Measurements from ENCODE around the gene MARF1.
"Not testable (repeated sequence)": the region's sequence is repeated elsewhere in the genome, so short reads cannot be mapped to it uniquely, and the experiment has no call there.

Gene MARF1

DNA sequence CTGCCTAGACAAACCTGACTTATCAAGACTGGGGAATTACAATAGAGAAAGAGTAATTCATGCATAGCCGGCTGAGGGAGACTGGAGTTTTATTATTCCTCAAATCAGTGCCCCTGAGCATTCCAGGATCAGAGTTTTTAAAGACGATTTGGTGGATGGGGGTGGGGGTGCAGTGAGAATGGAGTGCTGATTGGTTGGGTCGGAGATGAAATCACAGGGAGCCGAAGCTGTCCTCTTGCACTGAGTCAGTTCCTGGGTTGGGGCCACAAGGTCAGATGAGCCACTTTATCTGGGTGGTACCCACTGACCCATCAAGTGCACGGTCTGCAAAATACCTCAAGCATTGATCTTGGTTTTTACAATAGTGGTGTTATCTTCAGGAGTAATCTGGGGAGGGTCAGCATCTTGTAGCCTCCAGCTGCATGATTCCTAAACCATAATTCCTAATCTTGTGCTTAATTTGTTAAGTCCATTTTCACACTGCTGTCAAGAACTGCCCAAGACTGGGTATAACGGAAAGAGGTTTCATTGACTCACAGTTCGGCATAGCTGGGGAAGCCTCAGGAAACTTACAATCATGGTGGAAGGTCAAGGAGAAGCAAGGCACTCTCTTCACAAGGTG lies 69.6 kb downstream of the MARF1 start:
- TF ChIP-seq, protein P1, sequence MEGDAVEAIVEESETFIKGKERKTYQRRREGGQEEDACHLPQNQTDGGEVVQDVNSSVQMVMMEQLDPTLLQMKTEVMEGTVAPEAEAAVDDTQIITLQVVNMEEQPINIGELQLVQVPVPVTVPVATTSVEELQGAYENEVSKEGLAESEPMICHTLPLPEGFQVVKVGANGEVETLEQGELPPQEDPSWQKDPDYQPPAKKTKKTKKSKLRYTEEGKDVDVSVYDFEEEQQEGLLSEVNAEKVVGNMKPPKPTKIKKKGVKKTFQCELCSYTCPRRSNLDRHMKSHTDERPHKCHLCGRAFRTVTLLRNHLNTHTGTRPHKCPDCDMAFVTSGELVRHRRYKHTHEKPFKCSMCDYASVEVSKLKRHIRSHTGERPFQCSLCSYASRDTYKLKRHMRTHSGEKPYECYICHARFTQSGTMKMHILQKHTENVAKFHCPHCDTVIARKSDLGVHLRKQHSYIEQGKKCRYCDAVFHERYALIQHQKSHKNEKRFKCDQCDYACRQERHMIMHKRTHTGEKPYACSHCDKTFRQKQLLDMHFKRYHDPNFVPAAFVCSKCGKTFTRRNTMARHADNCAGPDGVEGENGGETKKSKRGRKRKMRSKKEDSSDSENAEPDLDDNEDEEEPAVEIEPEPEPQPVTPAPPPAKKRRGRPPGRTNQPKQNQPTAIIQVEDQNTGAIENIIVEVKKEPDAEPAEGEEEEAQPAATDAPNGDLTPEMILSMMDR (IDR thresholded peaks at IDR 0.05; ENCODE audit: insufficient read depth, low read length, poor library complexity, severe bottlenecking), result no peak
- no peak for DNase-seq (ENCODE audit: extremely low read depth, insufficient read length)
- Histone ChIP-seq H3K4me3 (replicated peaks; ENCODE audit: low read depth, low read length) (no peak overlapping the region), H3K36me3 (ENCODE audit: control insufficient read depth, insufficient read depth, low read length) (no peaks in the 10 kb centered on the region), H3K27me3 (replicated peaks; ENCODE audit: control insufficient read depth, insufficient read depth, low read length) (no peaks in the 10 kb centered on the region)

DNA sequence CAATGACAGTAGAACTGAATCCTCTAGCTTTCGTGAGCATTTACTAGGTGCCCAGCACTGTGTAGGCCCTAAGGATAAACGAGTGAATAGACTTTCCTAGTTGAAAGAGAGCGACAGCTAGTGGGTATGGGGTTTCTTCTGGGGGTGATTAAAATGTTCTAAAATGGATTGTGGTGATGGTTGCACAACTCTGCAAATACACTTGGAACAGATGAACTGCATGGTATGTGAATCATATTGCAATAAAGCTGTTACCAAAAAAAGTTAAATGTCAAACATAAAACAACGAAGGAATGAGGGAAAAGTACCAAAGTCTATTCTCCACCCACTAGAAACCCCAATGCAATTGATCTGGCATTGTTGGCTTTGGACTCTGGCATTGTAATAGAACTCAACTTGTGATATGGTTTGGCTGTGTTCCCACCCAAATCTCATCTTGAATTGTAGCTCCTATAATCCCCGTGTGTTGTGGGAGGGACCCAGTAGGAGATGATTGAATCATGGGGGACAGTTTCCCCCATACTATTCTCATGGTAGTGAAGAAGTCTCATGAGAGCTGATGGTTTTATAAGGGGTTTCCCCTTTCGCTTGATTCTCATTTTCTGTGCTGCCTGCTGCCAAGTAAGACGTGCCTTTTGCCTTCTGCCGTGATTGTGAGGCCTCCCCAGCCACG lies 70.5 kb downstream of the MARF1 start:
- H3K4me3 ChIP-seq (replicated peaks; ENCODE audit: low read depth, low read length), result no peak overlapping the region
- H3K36me3 ChIP-seq (ENCODE audit: control insufficient read depth, insufficient read depth, low read length), result no peaks in the 10 kb centered on the region
- H3K27me3 ChIP-seq (replicated peaks; ENCODE audit: control insufficient read depth, insufficient read depth, low read length), result no peaks in the 10 kb centered on the region
- TF ChIP-seq, protein P1 (IDR thresholded peaks at IDR 0.05; ENCODE audit: insufficient read depth, low read length, poor library complexity, severe bottlenecking), result no peak
- DNase-seq (ENCODE audit: extremely low read depth, insufficient read length), result no peak

DNA sequence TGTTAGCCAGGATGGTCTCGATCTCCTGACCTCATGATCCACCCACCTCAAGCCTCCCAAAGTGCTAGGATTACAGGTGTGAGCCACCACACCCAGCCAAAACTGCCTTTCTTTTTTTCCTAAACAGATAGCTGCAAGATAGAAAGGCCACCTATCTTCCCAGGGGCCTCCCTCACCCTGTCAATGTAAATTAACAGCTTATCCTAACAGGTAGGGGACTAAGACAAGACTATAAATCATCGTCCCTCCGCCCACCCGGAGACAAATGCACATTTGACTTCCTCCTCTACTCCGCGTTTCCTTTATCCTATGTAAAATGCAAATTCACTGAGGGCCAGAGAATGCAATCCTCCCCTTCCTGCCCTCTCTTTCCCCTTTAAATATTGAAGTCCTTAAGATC lies 71.4 kb downstream of the MARF1 start:
- no peak for DNase-seq (ENCODE audit: extremely low read depth, insufficient read length)
- Histone ChIP-seq H3K4me3 (replicated peaks; ENCODE audit: low read depth, low read length) (no peak overlapping the region), H3K36me3 (ENCODE audit: control insufficient read depth, insufficient read depth, low read length) (no peaks in the 10 kb centered on the region), H3K27me3 (replicated peaks; ENCODE audit: control insufficient read depth, insufficient read depth, low read length) (no peaks in the 10 kb centered on the region)
- TF ChIP-seq, protein P1 (IDR thresholded peaks at IDR 0.05; ENCODE audit: insufficient read depth, low read length, poor library complexity, severe bottlenecking), result no peak

DNA sequence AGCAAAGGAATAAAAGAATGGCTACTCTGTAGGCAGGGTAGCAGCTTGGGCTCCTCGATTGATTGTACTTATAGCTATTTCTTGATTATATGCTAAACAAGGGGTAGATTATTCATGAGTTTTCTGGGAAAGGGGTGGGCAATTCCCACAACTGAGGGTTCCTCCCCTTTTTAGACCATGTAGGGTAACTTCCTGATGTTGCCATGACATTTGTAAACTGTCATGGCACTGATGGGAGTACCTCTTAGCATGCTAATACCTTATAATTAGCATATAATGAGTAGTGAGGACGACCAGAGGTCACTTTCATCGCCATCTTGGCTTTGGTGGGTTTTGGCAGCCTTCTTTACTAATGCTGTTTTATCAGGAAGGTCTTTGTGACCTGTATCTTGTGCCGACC lies 72.3 kb downstream of the MARF1 start:
- H3K27me3 ChIP-seq (replicated peaks; ENCODE audit: control insufficient read depth, insufficient read depth, low read length); H3K4me3 ChIP-seq (replicated peaks; ENCODE audit: low read depth, low read length); H3K36me3 ChIP-seq (ENCODE audit: control insufficient read depth, insufficient read depth, low read length); DNase-seq (ENCODE audit: extremely low read depth, insufficient read length): not testable (repeated sequence)

DNA sequence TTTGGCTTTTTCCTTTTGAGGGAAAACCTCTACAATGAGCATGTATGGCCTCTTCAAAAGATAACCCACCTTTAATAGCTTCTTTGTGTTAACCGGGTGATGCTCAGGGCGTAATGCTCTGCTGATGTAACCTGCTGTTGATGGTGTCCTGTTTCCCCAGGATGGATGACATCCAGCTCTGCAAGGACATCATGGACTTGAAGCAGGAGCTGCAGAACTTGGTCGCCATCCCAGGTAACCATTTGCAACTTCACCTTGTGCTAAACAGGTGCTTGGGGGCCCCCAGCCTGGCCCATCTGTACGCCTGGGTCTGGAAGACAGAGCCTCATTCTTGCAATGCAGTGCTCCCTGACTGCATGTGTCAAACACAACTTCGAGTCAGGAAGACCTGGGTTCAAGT lies 75.1 kb downstream of the MARF1 start:
- no peaks in the 10 kb centered on the region for H3K36me3 ChIP-seq (ENCODE audit: control insufficient read depth, insufficient read depth, low read length)
- no peaks in the 10 kb centered on the region for H3K27me3 ChIP-seq (replicated peaks; ENCODE audit: control insufficient read depth, insufficient read depth, low read length)
- DNase-seq (ENCODE audit: extremely low read depth, insufficient read length), result no peak
- TF ChIP-seq, protein P1 (IDR thresholded peaks at IDR 0.05; ENCODE audit: insufficient read depth, low read length, poor library complexity, severe bottlenecking), result no peak
- H3K4me3 ChIP-seq (replicated peaks; ENCODE audit: low read depth, low read length), result no peak overlapping the region

DNA sequence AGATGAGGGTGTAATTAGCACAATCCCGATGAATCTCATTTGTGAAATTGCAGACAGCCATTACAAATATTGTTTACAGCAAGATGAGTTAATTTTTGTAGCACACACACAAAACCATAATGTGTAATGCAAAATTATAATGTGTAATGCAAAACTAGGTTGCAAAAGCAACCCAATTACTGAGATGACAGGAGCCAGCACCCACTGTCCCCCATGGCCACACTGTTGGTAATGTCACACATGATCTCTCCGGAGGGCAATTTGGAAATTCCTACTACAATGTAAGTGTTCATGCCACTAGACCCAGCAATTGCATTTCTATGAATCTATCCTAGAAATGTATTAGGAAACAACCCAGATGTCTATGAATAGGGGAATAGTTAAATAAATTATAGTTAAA lies 76.9 kb downstream of the MARF1 start:
- TF ChIP-seq, protein P1 (IDR thresholded peaks at IDR 0.05; ENCODE audit: insufficient read depth, low read length, poor library complexity, severe bottlenecking), result no peak
- Histone ChIP-seq H3K27me3 (replicated peaks; ENCODE audit: control insufficient read depth, insufficient read depth, low read length) (no peaks in the 10 kb centered on the region), H3K36me3 (ENCODE audit: control insufficient read depth, insufficient read depth, low read length) (no peaks in the 10 kb centered on the region), H3K4me3 (replicated peaks; ENCODE audit: low read depth, low read length) (no peak overlapping the region)
- no peak for DNase-seq (ENCODE audit: extremely low read depth, insufficient read length)

Data from GM06990 (cell line).